MM.1S (cell line): ENCODE results near the gene HIVEP2.

Experiments
- CTCF ChIP-seq: fragments of 300-600 bp; sonication (generic); IDR thresholded peaks from 2 replicates; pipeline ENCODE4 v1.5.1; 2016; ENCODE audit warnings: antibody characterized with exemption, low read length, mixed read lengths
- EZH2 ChIP-seq: fragments of 300-600 bp; sonication (generic); optimal IDR thresholded peaks from 2 replicates; pipeline ENCODE3; 2017; ENCODE audit warnings: low read depth, mild to moderate bottlenecking, antibody characterized with exemption, low read length, mixed read lengths

GRCh38 chr6:142932889-142933288, 12.1 kb downstream of the HIVEP2 start:
- TF ChIP-seq EZH2 (no peak), CTCF (no peak)
